ENCODE data around the gene RMRP. TPM values are rescaled to one million over a fixed set of nuclear protein-coding genes. Genes with fewer than 3 reads are reported as not detected.
A peak's percentile ranks its signal among the peaks of the same experiment; 100 is the strongest.
"Not testable (repeated sequence)": the region's sequence is repeated elsewhere in the genome, so short reads cannot be mapped to it uniquely, and the experiment has no call there.

Gene RMRP
- total RNA-seq, 1 donor from 2014 or later: 12,614 TPM

- DNase-seq (ENCODE audit: low spot score): not testable (repeated sequence)
These were observed 45.8 kb downstream of the RMRP start for GRCh38 chr9:35612066-35612465.

DNA sequence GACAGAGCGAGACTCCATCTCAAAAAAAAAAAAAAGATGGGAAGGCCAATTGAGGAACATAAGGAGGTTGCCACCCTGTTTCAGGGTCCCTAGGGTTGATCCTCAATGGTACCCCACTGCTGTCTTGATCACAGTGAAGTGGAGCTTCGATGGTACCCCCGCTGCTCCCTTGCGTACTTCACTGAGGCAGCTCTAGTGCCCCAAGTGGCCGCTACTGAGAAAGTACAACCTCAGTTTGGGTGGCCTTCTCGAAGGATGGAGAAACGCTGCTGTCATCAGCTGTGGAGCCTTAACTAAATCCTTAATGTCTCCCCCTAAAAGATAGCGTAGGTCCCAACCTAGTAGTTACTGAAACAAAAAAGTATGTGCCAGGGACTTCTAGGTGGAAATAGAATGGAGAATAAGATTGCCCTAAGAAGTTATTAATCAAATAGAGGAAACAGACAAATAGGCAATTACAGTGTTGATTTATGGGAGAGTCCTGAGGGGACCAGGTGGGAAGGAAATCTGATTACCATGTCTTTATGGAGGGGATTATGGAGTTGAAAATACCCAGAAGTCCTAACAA is 46.5 kb downstream of the RMRP start:
- peak; percentile 44 for DNase-seq (ENCODE audit: low spot score)

DNA sequence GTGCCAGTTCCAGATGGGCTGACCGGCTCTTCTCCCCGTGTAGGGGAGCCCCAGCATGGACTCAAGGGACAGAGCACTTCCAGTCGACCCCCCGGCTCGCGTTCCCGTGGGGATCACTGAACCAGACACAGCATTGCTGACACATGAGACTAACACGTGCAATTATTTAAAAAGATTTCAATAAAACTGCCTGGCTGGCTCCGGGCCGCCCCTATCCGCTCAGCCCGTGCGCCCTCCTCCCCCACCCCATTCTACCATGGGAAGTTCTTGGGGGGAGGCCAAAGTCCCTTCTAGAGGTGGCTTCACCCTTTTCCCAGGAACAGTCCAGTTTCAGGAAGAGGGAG is 48.0 kb downstream of the RMRP start:
- no peak for DNase-seq (ENCODE audit: low spot score)

DNA sequence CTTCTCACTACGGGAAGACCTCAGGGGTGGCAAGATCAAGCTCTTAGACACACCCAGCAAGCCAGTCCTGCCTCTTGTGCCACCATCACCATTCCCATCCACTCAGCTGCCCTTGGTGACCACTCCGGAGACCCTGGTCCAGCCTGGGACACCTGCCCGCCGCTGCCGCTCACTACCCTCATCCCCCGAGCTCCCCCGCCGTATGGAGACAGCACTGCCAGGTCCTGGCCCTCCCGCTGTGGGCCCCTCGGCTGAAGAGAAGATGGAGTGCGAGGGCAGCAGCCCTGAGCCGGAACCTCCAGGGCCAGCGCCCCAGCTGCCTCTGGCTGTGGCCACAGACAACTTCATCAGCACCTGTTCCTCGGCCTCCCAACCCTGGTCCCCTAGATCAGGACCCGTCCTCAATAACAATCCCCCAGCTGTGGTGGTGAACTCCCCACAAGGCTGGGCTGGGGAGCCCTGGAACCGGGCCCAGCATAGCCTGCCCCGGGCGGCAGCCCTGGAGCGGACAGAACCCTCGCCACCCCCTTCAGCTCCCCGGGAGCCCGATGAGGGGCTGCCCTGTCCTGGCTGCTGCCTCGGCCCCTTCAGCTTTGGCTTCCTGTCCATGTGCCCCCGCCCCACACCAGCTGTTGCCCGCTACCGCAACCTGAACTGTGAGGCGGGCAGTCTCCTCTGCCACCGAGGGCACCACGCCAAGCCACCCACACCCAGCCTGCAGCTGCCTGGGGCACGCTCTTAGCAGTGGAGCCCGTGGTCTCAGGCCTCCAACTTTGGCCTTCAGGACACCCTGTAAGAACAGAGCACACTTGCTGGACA is 48.6 kb downstream of the RMRP start:
- DNase-seq (ENCODE audit: low spot score): no peak

- DNase-seq (ENCODE audit: low spot score): no peak
These were observed 49.6 kb downstream of the RMRP start for GRCh38 chr9:35608221-35608620.

Other genes with a start within 250 kb of the RMRP start
- 35.9 TPM for gene RUSC2, start 167.9 kb downstream of the RMRP start, total RNA-seq (ENCODE audit: insufficient read depth, low replicate concordance)
- 4.8 TPM for gene TESK1, start 52.8 kb downstream of the RMRP start, total RNA-seq (ENCODE audit: insufficient read depth, low replicate concordance)
- gene CD72, start 39.6 kb downstream of the RMRP start, total RNA-seq (ENCODE audit: insufficient read depth, low replicate concordance): 2.6 TPM
- not detected for gene SIT1, start 7.1 kb downstream of the RMRP start, total RNA-seq (ENCODE audit: insufficient read depth, low replicate concordance)
- gene CCDC107, start 273 bp upstream of the RMRP start, total RNA-seq (ENCODE audit: insufficient read depth, low replicate concordance): 38.0 TPM
- gene ARHGEF39, start 7.2 kb upstream of the RMRP start, total RNA-seq (ENCODE audit: insufficient read depth, low replicate concordance): 5.5 TPM
- gene CA9, start 15.9 kb upstream of the RMRP start, total RNA-seq (ENCODE audit: insufficient read depth, low replicate concordance): 13.0 TPM
- gene TPM2, start 31.9 kb upstream of the RMRP start, total RNA-seq (ENCODE audit: insufficient read depth, low replicate concordance): 2,993 TPM
- 273 TPM for gene TLN1, start 74.2 kb upstream of the RMRP start, total RNA-seq (ENCODE audit: insufficient read depth, low replicate concordance)
- gene CREB3, start 74.6 kb upstream of the RMRP start, total RNA-seq (ENCODE audit: insufficient read depth, low replicate concordance): 41.9 TPM
- gene GBA2, start 91.2 kb upstream of the RMRP start, total RNA-seq (ENCODE audit: insufficient read depth, low replicate concordance): 24.3 TPM
- 7.0 TPM for gene RGP1, start 91.3 kb upstream of the RMRP start, total RNA-seq (ENCODE audit: insufficient read depth, low replicate concordance)
- gene MSMP, start 96.3 kb upstream of the RMRP start, total RNA-seq (ENCODE audit: insufficient read depth, low replicate concordance): not detected
- gene NPR2, start 133.6 kb upstream of the RMRP start, total RNA-seq (ENCODE audit: insufficient read depth, low replicate concordance): 15.9 TPM
- 5.1 TPM for gene SPAG8, start 154.2 kb upstream of the RMRP start, total RNA-seq (ENCODE audit: insufficient read depth, low replicate concordance)
- 2.9 TPM for gene HINT2, start 157.0 kb upstream of the RMRP start, total RNA-seq (ENCODE audit: insufficient read depth, low replicate concordance)
- 1.2 TPM for gene FAM221B, start 170.7 kb upstream of the RMRP start, total RNA-seq (ENCODE audit: insufficient read depth, low replicate concordance)
- 3.9 TPM for gene TMEM8B, start 171.2 kb upstream of the RMRP start, total RNA-seq (ENCODE audit: insufficient read depth, low replicate concordance)
- gene OR13J1, start 212.4 kb upstream of the RMRP start, total RNA-seq (ENCODE audit: insufficient read depth, low replicate concordance): not detected
- gene HRCT1, start 248.2 kb upstream of the RMRP start, total RNA-seq (ENCODE audit: insufficient read depth, low replicate concordance): 13.7 TPM